Measurements from ENCODE around the gene NDUFA3.
"Not testable (repeated sequence)": the region's sequence is repeated elsewhere in the genome, so short reads cannot be mapped to it uniquely, and the experiment has no call there.

The NDUFA3 gene

DNA sequence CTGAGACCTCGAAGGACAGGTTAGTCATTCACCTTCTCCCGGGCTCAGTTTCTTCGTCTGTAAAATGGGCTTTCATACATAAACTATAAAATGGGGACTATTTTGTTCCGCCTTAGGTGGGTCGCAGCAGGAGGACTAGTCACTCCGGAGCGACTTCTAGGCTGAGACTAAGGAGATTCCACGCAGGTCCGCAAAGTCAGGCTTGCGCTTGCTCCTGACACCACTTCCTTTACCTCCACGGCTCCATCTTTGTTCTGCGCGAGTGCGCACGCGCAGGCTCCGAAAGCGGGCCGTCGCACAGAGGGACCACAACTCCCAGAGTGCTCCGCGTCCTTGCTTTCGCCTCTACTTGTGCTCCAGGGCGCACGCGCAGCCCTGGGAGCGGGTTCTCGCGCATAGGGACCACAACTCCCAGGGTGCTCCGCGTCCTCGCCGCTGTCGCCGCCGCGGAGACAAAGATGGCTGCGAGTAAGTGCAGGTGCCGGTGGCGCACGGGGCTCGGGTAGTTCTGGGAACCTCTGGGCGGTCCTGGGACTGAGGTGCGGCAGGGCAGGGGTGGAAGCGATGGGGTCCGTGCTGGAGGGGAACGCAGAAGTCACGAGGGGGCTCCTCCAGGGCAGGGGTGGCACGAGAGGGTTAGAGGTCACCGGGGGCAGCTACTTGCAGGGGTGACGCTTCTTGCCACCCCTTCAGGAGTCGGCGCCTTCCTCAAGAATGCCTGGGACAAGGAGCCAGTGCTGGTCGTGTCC is at the start of gene NDUFA3:
TSS of gene NDUFA3 (plus strand) at position 435 of the 749 bp plus-strand sequence. CDS start at position 459, 24 bp downstream.
- DNase-seq (ENCODE audit: low read depth), result peak; percentile 98

DNA sequence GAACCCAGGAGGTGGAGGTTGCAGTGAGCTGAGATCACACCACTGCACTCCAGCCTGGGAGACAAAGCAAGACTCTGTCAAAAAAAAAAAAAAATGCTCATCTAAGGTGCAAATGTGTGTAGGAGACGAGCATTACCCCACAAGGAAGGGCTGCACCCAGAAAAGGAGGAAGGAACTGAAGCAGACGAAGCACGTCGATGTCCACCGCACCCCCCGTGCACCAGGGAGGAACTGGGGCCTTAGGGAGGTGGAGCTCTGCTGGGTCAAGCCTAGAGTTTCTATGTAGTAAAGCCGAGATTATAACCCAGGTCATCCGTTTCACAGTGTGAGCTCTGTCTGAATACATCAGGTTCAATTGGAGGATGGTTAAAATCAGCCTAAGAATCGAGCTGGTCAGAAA is 40.0 kb upstream of the NDUFA3 start:
- DNase-seq (ENCODE audit: low read depth), result no peak

DNA sequence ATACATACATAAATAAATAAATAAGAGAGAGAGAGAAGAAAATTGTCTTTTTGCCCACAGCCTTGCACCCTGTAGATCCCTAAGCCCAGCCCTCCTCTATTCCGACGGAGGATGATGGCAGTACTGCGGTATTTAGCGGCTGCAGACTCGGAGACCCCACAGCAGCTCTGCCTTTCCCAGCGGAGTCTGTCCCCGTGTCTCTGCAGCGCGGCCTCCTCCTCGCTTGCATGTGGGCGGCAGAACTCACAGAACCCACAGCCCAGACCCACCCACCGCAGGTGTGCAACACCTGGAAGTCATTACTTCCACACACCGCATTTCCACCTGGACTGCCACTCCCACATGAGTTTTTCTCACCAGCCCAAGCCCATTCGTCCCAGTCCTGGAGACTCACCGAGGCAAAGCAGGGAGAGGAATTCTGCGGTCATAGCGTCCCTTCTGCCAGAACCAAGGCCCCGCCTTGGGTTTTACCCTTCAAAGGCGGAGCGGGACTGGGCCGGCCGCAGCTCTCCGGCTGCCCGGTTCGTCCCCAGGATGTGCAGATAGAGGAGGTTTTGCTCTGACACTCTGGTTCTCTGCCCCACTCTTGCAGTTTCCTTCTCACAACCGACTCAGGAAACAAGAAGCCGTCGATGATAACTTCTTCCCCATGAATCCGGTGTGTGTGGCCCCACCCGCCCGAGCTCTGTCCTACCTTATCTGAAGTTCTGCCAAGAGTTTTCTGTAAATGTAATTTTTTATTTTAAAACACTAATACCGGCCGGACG is 39.1 kb upstream of the NDUFA3 start, which contains the start of gene VSTM1:
TSS of gene VSTM1 (minus strand) at position 548 of the 767 bp plus-strand sequence. CDS start at position 428, 120 bp downstream.
- DNase-seq (ENCODE audit: low read depth), result no peak

DNA sequence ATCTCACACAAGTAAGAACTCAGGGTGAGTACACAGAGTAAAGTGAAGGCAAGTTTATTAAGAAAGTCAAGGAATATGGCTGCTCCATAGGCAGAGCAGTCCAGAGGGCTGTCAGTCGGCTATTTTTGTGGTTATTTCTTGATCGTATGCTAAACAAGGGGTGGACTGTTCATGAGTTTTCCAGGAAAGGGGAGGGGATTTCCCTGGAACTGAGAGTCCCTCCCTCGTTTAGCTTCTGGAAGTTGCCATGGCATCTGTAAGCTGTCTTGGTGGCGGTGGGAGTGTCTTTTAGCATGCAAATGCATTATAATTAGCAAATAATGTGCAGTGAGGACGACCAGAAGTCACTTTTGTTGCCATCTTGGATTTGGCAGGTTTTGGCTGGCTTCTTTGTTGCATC is 33.2 kb upstream of the NDUFA3 start:
- DNase-seq (ENCODE audit: low read depth), result no peak

- no peak for DNase-seq (ENCODE audit: low read depth)
These were observed 28.8 kb upstream of the NDUFA3 start for GRCh38 chr19:54073829-54074228.

DNA sequence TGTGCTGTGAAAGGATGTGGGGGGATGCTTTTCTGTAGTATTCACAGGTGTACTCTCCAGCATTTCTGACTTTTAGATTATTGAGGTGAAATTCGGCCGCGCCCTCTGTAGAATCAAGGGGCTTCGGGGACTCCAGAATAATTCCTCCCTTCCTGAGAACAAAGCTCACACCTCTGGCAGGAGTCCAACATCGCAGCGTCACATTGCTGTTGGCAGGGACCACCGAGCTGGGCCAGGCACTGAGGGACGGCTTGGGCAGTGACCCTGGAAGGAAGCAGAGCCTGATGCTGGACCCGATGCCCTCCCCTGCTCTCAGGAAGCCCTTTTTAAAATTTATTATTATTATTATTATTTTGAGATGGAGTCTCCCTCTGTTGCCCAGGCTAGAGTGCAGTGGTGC is 27.8 kb upstream of the NDUFA3 start:
- DNase-seq (ENCODE audit: low read depth), result no peak

GRCh38 chr19:54077334-54077733 is 25.3 kb upstream of the NDUFA3 start:
- no peak for DNase-seq (ENCODE audit: low read depth)

- no peak for DNase-seq (ENCODE audit: low read depth)
These were observed 21.6 kb upstream of the NDUFA3 start, which contains the start of gene TARM1 for GRCh38 chr19:54081032-54081431. Gene TARM1, minus strand, starts transcription at chr19:54081365. Its CDS starts 25 bp downstream, at chr19:54081340.

DNA sequence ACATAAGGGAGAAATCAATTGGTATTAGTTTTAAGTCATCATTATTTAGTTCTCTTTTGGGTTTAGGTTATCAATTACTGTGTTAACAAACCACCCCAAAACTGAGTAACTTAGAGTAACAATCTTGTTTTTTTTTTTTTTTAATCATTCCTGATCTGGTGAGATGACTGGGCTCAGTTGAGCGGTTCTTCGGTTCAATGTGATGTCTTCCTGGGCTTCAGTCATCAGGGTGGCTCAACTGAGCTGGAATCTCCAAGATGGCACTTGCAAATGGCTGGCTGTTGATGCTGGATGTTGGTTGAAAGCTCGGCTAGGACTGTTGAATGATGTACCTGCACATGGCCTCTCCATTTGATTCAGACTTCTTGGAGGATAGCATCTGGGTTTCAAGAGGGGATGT is 18.2 kb upstream of the NDUFA3 start:
- DNase-seq (ENCODE audit: low read depth), result no peak

- DNase-seq (ENCODE audit: low read depth), result no peak
These were observed 8.1 kb upstream of the NDUFA3 start for GRCh38 chr19:54094426-54095000.

DNA sequence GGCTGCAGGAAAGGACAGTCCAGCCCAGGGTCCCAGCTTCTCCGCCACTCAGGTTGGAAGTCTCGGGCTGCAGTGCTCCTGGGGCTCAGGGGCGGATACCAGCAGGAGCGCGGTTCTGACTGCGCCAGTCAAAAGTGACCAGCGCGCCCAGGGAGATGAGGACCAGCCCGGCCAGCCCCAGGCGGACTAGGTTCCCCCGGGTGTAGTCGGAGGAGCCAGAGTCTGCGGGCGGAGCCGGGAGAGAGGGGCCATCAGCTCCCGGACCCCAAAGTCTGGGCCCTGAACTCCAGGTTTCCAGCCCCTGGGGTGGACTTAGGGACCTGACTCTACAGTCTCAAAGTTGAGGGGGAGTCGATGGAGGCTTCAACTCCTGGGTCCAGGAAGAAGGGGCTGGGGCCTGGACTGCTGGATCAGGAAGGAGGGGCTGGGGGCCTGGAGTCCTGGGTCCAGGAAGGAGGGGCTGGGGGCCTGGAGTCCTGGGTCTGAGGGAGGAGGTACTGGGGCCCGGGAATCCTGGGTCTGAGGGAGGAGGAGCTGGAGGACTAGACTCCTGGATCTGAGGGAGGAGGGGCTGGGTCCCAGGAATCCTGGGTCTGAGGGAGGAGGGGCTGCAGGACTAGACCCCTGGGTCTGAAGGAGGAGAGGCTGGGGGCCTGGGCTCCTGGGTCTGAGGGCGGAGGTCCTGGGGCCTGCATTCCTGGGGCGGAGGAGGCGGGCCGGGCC is 7.4 kb upstream of the NDUFA3 start:
- no peak for DNase-seq (ENCODE audit: low read depth)

DNA sequence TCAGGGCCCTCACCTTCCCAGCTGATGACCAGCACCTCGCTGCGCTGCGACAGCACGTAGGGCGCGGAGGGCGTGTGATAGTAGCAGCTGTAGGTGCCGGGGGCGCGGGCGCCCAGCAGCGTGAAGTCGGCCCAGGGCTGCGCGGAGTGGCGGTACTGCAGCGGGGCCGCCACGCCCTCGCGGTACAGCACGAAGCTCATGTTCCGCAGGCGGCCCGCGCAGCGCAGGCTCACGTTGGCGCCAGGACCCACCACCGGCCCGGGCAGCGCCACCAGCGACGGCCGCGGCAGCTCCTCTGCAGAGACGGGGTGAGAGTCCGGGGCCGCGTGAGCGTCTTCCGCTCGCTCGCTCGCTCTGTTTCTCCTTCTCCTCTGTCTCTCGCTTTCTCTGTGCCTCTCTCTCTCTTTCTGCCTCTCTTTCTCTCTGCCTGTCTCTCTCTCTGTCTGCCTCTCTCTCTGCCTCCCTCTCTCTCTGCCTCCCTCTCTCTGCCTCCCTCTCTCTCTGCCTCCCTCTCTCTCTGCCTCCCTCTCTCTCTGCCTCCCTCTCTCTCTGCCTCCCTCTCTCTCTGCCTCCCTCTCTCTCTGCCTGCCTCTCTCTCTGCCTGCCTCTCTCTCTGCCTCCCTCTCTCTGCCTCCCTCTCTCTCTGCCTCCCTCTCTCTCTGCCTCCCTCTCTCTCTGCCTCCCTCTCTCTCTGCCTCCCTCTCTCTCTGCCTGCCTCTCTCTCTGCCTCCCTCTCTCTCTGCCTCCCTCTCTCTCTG is 6.6 kb upstream of the NDUFA3 start:
- peak; percentile 41 for DNase-seq (ENCODE audit: low read depth)

- DNase-seq (ENCODE audit: low read depth), result peak; percentile 58
These were observed 6.0 kb upstream of the NDUFA3 start for GRCh38 chr19:54096617-54097106.

DNA sequence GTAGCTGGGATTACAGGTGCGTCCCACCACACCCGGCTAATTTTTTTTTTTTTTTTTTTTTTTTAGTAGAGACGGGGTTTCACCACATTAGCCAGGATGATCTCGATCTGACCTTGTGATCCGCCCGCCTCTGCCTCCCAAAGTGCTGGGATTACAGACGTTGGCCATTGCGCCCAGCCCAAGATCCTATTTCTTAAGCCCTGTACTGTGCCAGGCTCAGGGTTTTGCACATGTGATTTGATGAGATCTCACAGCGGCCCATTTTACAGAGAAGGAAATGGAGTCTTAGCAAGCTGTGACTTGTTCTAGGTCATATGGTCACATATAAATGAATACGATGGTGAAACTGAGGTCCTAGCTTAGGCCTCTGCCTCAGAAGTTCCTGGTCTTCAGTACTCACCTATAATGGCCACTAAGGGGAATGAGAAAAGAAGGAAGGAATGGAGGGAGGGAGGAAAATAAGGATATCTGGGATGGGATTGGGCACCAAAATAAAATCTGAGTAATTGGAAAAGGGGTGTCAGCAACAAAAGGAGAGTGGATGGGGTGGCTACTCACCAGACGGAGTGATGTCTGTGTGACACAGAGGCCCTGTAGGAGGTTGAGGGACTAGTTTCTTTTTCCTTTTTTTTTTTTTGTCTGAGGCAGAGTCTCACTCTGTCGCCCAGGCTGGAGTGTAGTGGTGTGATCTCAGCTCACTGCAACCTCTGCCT is 3.3 kb upstream of the NDUFA3 start:
- no peak for DNase-seq (ENCODE audit: low read depth)

DNA sequence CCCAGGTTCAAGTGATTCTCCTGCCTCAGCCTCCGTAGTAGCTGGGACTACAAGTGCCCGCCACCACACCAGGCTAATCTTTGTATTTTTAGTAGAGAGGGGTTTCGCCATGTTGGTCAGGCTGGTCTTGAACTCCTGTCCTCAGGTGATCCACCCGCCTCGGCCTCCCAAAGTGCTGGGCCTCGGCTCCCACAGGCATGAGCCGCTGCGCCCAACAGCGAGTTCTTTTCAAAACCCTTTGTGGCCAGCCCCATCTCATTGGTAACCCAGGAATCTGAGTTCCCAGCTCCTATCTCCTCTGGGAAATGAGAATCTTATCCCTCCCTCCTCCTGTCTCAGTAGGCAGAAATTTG is 2.8 kb upstream of the NDUFA3 start:
- DNase-seq (ENCODE audit: low read depth), result not testable (repeated sequence)

- no peak for DNase-seq (ENCODE audit: low read depth)
These were observed 2.1 kb upstream of the NDUFA3 start, which contains the start of gene OSCAR for GRCh38 chr19:54100561-54100960. Gene OSCAR, minus strand, starts transcription at chr19:54100803. Its CDS starts 11 bp downstream, at chr19:54100792.

GRCh38 chr19:54104998-54105715 is 2.5 kb downstream of the NDUFA3 start:
- no peak for DNase-seq (ENCODE audit: low read depth)

DNA sequence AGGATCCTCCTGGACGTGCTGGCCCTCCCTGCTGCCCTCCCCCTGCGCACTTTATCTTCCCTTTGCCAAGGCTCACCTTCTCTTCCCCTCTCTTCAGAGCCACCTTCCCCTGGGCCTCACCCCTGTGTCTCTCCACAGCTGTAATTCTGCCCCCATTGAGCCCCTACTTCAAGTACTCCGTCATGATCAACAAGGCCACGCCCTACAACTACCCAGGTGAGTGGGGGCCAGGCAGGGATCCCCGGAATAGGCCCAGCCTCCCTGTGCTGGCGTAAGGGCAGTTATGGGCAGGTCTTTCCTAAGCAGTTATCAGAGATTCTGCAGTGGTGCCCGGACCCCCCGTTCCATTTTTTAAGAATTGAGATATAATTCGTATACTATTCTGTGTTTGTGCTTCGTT is 3.1 kb downstream of the NDUFA3 start:
- no peak for DNase-seq (ENCODE audit: low read depth)

- DNase-seq (ENCODE audit: low read depth), result no peak
These were observed 4.1 kb downstream of the NDUFA3 start for GRCh38 chr19:54106716-54107115.
